GM19351 (cell line): ENCODE results near the gene PGAP6.
"Not testable (repeated sequence)": the region's sequence is repeated elsewhere in the genome, so short reads cannot be mapped to it uniquely, and the experiment has no call there.

Experiments
- ATAC-seq: cut with Tn5 transposase; IDR thresholded peaks from one replicate; pipeline ENCODE4 v1.9.1; 2021; ENCODE audit warnings: mild to moderate bottlenecking, moderate library complexity; ENCODE audit not compliant: unreplicated experiment

Gene PGAP6, protein sequence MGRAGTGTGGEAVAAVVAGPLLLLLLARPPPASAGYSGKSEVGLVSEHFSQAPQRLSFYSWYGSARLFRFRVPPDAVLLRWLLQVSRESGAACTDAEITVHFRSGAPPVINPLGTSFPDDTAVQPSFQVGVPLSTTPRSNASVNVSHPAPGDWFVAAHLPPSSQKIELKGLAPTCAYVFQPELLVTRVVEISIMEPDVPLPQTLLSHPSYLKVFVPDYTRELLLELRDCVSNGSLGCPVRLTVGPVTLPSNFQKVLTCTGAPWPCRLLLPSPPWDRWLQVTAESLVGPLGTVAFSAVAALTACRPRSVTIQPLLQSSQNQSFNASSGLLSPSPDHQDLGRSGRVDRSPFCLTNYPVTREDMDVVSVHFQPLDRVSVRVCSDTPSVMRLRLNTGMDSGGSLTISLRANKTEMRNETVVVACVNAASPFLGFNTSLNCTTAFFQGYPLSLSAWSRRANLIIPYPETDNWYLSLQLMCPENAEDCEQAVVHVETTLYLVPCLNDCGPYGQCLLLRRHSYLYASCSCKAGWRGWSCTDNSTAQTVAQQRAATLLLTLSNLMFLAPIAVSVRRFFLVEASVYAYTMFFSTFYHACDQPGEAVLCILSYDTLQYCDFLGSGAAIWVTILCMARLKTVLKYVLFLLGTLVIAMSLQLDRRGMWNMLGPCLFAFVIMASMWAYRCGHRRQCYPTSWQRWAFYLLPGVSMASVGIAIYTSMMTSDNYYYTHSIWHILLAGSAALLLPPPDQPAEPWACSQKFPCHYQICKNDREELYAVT

DNA sequence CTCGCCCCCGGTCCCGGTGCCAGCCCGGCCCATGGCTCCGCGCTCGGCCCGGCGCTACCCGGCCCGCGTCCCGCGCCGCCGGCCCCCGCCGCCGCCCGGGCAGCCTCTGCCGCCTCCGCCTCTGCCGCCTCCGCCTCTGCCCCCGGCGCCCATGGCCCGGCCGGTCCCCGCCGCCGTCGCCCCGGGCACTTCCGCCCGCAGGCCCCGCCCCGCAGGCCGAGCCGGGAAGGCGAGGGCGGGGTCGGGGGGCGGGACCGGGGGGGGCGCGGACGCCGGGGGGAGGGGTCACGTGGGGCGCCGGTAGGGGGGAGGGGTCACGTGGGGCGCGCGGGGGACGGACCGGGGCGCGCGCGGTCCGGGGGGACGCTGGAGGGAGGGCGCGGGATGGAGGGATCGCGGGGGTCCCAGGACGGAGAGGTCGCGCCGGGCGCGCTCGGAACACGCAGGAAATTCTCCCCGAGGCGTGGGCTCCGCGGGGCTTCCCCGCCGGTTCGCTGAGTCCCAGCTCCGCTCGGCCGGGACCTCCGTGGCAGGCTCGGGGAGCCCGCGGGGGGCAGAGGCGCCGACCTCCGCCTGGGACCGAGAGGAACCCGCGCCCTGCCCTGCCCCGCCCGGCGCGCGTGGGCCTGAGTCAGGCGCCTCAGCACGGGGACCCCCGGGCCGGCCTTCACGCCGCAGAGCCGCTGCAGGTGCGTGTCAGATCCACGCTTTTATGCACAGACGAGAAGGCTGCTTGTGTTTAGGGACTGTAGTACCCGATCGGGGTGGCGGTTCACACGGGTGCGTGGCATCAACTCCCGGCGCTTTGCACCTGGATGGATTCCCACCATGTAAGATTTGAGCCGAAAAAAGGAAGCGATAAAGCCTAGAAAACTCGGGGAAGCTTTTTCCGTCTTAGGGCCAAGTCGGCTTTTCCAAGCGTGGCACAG lies at the start of gene PGAP6:
Gene PGAP6 (minus strand): TSS at position 190 of the 929 bp plus-strand sequence. CDS start 157 bp downstream, at position 33.
- ATAC-seq: peak; percentile 55

DNA sequence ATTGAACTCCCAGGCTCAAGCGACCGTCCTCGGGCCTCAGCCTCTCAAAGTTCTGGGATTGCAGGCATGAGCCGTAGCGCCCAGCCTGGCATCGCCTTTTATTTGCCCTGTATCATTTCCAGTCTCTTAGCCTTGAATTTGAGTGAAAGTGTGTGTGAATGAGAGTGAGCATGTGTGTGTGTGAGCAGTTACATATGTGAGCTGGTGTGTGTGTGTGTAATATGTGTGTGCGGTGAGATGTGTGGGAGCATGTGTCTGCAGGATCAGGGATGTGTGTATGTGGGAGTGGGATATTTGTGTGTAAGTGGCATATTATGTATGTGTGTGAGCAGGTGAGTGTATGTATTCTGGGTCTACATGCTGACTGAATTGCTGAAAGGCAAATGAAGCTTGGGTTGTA lies 49.1 kb upstream of the PGAP6 start:
- no peak for ATAC-seq

DNA sequence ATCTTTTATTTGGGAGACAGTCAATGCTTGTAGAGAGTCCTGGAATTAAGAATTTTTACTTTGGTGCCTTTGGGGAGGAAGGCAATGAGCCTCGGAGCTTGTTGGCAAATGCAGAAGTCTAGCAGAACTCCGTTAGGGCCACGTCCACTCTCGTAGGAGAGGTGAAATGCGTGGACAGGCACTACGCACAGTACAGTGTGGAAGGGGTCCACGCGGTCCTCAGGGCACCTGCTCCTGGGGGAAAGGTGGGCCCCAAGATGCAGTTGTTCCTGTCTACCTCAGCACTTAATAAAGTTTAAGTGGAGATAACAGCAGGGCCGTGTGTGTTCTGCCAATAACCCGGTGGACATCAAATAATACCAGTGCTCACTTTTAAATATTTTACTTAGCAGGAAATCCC lies 45.5 kb upstream of the PGAP6 start:
- no peak for ATAC-seq

DNA sequence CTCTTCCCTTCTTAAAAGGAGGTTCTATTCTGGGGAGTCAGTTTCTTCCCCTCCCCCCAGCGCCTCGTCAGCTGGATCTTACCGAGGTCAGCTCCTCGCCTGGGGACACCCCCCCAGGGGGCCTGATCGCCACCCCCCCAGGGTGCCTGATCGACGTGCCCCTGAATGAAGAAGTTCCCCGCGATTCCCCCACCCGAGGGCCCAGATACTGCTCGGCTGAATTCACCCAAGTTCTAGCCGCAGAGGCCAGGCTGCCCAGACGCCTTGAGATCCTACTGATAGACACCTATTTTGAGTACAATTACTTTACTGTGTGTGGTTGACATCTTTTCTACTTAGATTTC lies 45.1 kb upstream of the PGAP6 start:
- no peak for ATAC-seq

DNA sequence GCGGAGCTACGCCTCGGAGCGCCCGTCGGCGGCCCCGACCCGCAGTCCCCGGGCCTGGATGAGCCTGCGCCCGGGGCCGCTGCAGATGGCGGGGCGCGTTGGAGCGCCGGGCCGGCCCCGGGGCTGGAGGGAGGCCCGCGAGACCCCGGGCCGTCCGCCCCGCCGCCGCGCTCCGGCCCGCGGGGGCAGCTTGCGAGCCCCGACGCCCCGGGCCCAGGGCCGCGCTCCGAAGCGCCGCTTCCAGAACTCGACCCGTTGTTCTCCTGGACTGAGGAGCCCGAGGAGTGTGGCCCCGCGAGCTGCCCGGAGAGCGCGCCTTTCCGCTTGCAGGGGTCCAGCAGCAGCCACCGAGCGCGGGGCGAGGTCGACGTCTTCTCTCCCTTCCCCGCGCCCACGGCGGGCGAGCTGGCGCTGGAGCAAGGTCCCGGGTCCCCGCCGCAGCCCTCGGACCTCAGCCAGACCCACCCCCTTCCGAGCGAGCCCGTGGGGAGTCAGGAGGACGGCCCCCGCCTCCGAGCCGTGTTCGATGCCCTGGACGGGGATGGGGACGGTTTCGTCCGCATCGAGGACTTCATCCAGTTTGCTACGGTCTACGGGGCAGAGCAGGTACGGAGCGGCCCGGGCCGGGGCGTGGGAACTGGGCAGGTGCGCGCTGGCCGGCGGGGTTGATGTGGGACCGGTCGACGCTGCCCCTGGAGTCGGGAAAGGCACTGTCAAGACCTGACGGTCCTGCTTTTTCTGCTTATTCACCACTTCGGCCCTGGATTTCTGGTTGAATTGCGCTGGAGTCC lies 44.5 kb upstream of the PGAP6 start:
- ATAC-seq: peak; percentile 17

DNA sequence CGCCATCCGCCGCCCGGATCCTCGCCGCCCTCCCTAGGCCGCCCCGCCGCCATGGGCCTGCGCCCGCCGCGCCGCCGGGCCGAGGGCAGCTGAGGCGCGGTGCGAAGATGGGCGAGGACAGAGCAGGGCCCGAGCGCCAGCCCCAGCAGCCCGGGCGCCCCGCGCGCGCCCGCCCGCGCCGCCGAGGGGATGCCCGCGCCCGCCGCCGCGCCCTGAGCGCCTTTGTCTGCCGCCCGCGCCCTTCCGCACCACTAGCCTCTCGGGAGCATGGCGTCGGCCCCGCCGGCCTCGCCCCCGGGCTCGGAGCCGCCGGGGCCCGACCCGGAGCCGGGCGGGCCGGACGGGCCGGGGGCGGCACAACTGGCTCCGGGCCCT lies 43.9 kb upstream of the PGAP6 start:
- peak; percentile 28 for ATAC-seq

DNA sequence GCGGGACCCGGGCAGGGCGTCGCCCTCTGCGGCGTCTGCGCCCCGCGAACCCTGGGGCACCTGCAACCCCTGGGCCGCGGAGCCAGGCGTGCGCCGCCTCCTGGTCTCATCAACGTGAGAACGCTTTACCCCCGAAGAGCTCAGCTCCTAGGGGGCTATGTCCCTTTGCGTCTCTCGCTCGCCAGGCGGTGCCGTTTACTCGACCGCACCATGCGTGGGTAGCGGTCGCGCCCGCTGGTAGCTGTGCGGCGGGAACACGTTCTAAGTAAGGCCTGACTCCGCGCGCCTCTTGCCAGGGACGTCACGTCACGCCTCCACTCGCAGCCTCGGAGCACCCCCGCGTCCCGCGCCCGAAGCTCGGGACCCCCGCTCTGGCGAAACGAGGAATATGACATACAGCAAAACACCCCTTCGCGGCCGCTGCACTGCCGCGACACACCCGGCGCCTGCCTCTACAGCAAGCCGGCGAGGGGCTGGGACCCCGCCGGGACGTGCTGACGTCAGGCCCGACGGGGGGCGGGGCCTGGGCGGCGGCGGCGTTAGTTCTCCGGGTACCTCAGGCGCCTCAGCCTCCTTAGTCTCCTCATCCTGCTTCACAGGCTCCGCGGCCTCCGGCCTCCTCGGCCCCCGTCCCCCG lies 43.4 kb upstream of the PGAP6 start, which contains the start of gene RAB11FIP3:
Gene RAB11FIP3 (plus strand): TSS at position 568 of the 637 bp plus-strand sequence. CDS start 358 bp downstream, outside the sequence.
- peak; percentile 91 for ATAC-seq

DNA sequence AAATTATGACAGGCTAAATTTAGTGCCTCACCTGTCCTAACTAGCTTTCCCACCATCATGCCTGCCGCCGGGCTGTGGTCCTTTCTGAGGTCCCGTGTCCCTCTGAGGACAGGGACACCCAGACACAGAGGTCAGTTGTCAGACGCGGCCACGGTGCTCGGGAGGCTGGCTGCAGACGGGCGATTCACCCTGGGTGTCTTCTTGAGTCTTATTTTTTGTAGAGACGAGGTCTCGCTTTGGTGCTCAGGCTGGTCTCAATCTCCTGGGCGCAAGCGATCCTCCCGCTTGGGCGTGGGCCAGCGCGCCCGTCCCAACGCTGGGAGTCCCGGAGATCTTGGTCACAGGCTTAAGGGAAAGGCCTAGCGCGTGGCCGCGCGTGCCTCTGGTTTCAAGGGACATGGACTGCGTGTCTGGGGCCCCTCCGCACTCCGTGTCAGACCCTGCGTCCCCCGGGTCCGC lies 42.9 kb upstream of the PGAP6 start:
- no peak for ATAC-seq

DNA sequence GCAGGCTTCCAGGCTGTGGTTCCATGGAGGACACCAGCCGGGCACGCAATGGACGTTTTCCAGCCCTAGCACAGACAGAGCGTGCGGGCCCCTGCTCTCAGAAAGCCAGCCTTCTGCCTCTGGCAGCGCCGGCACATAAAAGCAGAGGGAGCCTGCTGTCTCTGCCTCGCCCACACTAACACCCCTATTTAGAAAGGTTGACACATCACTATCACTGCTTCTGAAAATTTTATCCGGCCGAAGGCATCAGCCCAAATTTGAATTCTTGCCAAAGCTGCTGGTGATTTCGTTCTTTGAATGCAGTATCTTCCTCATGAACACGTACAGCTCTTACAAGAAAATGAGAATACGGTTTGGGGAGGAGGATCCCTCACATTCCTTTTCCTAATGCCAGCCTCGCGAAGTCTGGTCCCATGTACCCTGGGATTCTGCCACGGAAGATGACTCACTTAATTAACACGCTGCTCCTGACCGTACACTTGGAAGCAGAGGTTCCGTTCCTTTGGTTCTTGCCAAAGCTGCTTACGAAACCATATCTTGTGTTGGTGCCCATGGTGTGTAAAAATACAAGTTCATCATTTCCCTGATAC lies 42.4 kb upstream of the PGAP6 start:
- no peak for ATAC-seq

DNA sequence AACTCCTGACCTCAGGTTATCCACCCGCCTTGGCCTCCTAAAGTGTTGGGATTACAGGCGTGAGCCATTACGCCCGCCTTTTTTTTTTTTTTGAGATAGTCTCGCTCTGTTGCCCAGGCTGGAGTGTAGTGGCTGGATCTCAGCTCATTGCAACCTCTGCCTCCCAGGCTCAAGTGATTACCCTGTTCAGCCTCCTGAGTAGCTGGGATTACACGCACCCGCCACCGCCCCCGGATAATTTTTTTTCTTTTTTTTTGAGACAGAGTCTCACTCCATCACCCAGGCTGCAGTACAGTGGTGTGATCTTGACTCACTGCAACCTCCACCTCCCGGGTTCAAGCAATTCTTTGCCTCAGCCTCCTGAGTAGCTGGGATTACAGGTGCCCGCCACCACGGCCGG lies 40.4 kb upstream of the PGAP6 start:
- ATAC-seq: not testable (repeated sequence)

DNA sequence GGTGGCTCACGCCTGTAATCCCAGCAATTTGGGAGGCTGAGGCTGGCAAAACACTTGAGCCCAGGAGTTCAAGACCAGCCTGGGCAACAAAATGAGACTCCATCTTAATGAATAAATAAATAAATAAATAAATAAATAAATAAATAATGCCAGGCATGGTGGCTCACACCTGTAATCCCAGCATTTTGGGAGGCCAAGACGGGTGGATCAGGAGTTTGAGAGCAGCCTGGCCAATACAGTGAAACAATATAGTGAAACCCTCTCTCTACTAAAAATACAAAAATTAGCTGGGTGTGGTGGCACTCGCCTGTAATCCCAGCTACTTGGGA lies 33.4 kb upstream of the PGAP6 start:
- not testable (repeated sequence) for ATAC-seq

DNA sequence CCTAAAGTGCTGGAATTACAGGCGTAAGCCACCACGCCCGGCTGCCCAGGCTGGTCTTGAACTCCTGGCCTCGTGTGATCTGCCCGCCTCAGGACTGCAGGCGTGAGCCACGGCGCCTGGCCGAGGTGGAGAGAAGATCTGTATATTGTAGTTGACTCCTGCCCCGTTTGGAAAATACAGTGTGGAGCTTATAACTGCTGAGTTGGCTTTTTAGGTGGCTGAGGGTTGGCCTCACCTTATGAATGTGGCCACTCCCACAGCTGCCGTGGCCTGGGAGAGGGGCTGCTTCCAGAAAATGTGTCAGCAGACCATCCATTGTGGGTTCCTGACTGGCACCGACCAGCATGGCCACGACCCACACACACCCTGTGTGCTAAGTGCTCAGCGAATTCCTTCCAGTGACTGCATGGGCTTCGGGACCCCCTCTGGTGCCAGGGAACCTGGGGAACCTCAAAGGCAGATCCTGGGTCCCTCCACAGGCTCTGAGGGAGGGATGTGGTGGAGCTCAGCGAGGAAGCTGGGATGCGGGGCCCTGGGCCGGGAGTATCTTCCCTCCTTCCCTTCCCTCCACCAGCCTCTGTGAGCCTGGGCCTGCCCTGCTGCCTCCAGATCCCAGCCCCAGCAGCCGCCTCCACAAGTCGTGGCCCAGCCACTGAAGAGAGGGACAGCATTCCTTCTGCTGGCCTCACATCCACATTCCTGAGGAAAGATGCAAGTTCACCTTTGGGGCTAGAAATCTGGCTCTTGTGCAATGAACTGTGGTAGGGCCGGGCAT lies 32.8 kb upstream of the PGAP6 start:
- ATAC-seq: no peak

DNA sequence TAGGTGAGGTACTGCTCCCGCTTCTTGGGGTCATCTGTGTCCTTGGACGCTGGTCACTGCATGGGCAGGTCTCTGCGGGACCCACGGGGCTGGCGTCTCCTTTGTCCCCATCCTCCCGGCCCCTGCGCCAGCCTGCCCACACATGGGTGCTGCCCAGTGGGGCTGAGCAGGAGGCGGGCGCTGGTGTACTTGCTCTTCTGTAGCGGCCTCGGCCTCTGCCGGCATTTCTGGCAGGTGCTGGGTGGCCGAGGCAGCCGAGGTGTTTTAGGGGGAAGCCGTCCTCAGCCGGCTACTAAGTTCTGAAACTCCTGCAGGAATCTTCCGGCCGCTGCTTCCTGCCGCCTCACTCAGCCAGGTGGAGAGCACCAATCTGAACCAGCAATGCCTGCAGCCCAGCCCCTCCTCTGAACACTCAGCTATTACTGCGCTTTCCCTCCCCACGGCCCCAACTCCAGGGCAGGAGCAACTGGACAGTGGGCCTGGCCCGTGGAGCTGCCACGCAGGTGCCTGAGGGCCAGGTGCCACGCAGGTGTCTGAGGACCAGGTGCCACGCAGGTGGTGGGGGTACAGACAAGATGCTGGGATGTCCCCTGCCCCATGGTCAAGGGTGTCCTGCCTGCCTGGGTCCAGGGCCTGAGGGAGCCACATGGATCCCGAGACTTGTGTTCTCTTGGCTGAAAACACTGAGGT lies 29.9 kb upstream of the PGAP6 start:
- no peak for ATAC-seq

DNA sequence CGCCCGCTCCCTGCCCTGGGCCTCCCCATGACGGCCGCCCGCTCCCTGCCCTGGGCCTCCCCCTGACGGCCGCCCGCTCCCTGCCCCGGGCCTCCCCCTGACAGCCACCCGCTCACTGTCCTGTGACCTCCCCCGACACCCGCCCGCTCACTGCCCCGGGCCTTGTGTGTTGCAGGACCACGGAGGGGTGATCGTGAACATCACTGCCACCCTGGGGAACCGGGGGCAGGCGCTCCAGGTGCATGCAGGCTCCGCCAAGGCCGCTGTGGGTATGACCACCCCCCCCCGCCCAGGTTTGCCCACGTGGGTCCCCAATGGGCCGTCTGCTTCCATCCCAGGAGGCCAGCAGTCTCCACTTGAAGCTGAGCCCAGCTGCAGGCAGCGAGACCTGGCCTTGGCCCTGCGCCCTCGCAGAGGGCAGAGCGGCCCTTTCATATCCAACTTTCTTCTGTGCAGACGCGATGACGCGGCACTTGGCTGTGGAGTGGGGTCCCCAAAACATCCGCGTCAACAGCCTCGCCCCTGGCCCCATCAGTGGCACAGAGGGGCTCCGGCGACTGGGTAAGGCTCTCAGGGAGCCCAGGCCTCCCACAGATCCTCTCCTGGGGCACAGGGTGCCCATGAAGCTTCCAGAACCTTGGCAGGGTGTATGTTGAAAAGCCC lies 28.9 kb upstream of the PGAP6 start:
- no peak for ATAC-seq

DNA sequence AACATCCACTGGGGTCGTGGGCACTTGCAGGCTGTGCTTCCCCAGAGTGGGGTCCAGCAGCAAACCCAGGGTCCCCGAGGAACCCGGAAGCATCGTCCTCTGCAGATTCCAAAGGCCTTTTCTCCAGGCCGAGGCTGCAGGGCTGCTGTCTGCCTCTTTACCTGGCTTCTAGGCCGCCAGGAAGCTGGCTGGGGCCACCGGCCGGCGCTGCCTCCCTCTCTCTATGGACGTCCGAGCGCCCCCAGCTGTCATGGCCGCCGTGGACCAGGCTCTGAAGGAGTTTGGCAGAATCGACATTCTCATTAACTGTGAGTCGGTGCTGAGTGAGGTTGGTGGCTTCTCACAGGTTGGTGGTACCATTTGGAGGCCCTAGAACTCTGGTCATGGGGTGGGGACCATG lies 25.5 kb upstream of the PGAP6 start:
- ATAC-seq: no peak

DNA sequence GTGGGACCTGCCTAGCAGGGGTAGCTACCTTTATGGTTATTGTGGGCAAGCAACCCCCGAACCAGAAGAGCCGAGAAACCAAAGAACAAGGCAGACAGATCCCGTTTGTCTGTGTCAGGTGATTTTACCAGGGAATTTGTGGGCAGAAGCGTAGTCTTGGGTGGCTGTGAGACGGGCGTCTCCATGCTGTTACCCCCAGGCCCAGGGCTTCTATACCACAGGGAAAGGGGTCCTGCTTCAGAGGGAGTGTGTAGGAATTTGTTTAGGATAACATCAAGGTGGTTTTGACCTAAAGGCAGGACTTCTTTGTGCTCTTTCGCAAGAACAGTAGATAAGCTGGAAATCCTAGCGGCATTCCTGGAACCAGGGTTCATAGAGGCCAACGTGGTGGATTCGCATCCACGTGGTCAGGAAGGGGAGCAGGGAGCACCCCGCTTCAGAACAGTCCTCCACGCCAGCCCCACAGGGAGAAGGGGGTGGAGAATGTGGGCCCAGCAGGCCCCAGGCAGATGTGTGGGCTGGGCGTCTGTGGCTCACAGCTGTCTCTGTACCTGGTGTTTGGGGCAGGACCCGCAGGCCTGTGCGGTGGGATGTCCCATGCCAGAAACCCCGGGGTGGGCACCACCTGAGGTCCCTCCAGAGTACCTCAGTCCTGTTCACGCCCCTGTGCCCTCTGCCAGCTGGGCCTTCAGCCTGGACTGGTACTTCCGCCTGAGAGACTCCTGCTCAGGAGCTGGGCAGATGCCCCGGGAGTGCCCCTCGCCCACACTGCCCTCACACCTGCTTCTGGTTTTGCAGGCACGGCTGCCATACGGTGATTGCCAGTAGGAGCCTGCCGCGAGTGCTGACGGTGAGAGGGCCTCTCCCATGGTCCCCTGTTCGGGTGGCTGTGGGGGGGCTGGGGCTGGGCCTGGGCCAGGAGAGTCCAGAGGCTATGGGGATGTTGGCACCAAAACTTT lies 24.0 kb upstream of the PGAP6 start:
- ATAC-seq: no peak
